ENCODE measurements around the gene CYP8B1.

CYP8B1 gene

DNA sequence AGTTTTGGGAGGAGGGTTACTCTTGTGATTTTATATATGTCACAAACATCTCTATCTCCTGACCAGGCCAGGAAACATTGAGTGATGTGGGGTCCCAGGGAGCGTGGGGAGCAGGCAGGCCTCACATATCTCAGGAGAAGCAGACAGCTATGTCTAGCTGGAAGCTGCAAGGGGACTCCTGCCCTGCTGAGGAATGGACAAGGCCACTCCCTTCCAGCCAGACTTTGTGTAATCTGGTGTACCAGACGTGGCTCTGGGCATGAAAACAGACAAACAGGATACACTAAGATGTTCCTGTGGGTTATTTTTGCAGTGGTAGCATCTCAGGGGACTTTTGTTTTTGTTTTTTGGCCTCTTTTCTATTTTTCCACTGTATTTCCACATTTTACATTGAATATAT is 23.2 kb downstream of the CYP8B1 start:
- no peak for DNase-seq (ENCODE audit: low read depth)

- DNase-seq (ENCODE audit: low read depth), result no peak
Measured at GRCh38 chr3:42851228-42851834, 24.3 kb downstream of the CYP8B1 start.

DNA sequence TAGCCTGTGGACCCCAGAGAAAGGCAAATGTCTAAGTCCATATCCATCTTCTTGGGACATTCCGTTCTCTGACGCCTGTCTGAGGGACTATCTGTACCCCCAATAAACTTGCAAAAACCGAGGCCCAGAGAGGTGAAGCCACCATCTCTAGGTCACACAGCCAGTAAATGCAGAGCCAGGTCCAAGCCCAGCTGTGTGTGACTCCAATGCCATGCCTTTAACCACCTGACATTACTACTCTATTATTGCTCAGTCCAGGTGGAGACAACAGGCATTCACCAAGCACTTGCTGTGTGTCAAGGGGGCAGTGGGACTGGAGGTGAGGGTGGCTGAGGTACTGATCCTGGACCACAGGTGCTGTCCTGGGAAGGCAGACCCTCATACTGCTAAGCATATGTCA is 25.4 kb downstream of the CYP8B1 start:
- no peak for DNase-seq (ENCODE audit: low read depth)

GRCh38 chr3:42849017-42849416 is 26.7 kb downstream of the CYP8B1 start:
- DNase-seq (ENCODE audit: low read depth), result no peak

GRCh38 chr3:42847731-42848130 is 27.9 kb downstream of the CYP8B1 start:
- no peak for DNase-seq (ENCODE audit: low read depth)

DNA sequence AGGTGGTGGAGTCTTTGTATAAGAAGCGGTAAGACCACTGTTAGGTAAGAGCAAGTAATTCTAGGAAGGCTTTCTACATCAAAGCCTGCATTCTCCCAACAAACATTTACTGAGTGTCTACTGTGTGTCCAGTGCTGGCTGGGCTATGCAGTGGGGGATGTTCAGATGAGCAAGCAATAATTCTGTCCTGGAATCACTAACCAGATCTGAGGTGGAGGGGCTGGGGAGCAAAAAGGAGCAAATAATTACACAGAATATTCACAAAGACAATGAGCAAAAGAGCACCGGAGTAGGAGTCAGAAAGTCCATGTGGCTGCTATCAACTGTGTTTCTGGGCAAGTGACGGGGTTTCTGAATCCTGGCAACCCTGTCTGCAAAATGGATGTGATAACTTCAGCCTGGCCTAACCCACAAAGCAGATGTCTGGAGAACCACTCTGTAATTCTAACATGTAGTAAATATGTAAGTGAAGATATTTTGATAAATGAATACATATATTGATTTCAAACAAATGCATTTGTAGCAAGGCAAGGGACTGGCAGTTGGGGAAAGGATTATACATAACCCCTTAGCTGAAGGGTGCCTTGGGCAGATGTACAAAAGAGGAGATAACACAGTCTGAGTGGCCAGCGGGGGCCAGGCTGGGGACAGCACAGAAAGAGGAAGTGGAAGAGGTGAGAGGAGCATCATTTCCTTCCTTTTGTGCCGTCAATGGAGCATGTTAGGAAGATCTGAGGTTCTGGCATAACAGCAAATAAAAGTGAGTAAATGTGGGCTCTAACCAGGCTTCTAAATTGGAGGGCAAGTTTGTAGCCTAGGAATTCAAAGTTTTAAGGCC is 28.8 kb downstream of the CYP8B1 start:
- DNase-seq (ENCODE audit: low read depth), result no peak

GRCh38 chr3:42844815-42845214 is 30.9 kb downstream of the CYP8B1 start:
- no peak for DNase-seq (ENCODE audit: low read depth)

DNA sequence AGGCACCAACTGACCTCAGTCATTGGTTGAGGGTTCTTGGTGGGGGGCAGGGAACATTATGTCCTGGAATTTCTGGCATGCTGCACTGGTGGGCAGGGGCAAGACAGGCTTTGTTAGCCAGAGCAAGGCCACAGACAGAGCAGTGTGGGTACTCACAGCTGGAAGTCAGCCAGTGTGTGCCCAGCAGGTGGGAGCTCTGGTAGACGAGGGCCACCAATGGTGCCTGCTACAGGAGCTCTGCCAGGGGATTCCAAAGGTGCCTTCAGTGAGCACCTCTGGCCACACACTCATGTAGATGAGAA is 31.3 kb downstream of the CYP8B1 start:
- no peak for DNase-seq (ENCODE audit: low read depth)

DNA sequence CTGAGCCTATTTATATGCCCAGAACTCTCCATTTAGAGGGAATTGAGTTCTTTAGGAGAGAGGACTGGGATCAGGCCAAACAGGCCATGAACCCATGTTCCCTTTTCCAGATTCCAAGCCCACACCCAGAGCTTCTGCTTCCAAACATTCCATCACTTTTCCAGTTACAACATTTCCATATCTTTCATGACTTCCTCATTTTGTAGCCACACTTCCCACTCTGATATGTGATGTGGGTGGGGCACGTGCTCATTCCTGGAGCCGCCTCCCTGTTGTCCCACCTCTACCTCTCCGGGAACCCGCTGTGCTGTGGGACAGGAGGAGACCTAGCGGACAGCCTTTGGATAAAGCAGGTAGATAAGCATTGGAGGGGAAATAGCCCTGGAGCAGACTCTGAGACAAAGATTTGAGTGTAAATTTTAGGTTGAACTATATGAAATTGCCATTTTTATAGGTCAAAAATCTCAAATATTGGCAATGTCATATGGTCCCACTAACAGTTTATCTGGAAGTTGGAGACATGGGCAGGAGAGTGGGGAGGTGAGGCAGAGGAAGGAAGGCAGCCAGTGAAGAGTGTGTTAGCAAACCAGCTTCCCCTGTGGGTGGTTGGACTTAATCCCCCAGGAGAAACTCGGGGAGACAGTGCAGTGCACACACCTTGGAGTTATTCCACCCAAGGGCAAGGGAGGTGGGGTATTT is 31.8 kb downstream of the CYP8B1 start:
- no peak for DNase-seq (ENCODE audit: low read depth)

DNA sequence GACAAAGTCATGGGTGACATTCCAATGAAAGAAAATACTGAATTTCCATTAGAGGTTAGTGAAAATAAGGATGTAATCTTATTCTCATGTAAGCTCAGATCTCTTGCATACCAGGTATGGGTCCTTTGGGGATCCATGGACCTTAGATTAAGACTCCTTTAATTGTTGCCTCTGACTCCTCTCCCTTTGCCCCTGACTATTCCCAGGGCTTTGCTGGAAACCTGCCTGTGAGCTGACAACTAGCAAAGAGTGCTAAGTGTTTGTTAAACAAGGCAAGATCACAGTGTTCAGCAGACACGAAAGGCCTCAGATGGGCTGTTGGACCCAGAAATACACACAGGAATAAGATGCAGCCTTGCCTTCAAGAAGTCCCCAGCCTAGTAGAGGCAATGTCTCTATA is 34.3 kb downstream of the CYP8B1 start:
- DNase-seq (ENCODE audit: low read depth), result no peak

- DNase-seq (ENCODE audit: low read depth), result no peak
Measured at GRCh38 chr3:42839616-42840015, 36.1 kb downstream of the CYP8B1 start.

- no peak for DNase-seq (ENCODE audit: low read depth)
Measured at GRCh38 chr3:42838571-42838970, 37.1 kb downstream of the CYP8B1 start.

GRCh38 chr3:42836150-42837123 is 39.2 kb downstream of the CYP8B1 start:
- no peak for DNase-seq (ENCODE audit: low read depth)

DNA sequence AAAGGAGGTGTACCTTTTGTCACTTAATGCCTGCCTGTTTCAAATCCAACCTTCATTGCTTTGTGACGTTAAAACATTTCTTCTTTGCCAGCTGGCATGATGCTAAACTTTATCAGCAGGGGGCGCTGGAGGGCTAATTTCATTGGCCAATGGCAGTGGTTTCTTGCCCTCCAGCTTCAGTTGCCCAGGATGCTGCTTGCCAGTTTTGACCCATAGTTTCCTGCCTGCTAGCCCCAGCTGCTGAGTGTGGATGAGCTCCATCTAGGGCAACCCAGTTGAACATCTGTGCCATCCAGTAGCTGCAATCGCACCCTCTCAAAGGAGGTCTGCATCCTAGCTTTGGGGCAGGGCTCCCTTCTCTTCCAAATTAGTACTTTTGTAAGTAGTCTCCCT is 44.4 kb downstream of the CYP8B1 start:
- DNase-seq (ENCODE audit: low read depth), result no peak

DNA sequence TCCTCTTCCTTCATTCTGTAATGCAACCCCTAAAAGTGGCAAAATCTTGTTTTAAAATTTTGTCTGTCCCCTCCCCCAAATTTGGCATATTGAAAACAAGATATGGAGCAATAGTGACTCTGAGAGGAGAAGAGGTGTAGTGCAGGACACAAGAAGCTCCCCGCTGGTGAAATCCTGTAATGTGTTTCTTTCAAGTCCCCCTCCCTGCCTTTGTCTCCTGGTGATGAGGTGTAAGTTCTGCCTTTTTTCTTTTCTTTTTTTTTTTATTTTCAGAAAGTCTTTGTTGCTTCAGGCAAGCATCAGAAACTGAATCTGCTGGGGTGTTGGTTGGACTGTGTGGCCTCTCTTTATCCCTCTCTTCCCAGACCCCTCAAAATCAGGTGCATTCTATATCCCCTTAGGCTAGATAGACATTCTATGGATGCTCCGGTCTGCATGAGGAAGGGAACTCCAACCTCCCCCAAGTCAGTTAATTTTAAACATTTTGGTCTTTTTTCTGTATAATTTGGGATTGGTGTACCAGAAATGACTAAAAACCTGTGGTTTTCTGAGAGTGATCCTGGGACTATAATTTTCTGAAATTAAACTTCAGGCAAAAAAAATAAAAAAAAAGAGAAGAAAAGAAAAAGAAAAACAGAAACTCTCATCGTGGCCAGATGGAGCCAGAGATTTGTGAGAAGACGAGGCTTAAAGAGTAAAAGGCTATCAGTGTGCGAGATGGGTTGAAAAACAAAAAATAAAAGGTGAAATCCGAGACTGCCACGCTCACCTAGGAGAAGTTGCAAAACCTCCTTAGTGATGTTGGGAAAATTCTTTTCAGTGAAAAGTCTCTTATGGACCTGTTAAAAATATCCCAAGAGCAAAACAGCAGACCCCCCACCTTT is 45.0 kb downstream of the CYP8B1 start:
- DNase-seq (ENCODE audit: low read depth), result no peak

- DNase-seq (ENCODE audit: low read depth), result no peak
Measured at GRCh38 chr3:42829628-42830436, 45.8 kb downstream of the CYP8B1 start.

GRCh38 chr3:42829083-42829627 is 46.5 kb downstream of the CYP8B1 start:
- no peak for DNase-seq (ENCODE audit: low read depth)

- DNase-seq (ENCODE audit: low read depth), result no peak
Measured at GRCh38 chr3:42827654-42828053, 48.0 kb downstream of the CYP8B1 start.

GRCh38 chr3:42827023-42827422 is 48.7 kb downstream of the CYP8B1 start:
- no peak for DNase-seq (ENCODE audit: low read depth)

DNA sequence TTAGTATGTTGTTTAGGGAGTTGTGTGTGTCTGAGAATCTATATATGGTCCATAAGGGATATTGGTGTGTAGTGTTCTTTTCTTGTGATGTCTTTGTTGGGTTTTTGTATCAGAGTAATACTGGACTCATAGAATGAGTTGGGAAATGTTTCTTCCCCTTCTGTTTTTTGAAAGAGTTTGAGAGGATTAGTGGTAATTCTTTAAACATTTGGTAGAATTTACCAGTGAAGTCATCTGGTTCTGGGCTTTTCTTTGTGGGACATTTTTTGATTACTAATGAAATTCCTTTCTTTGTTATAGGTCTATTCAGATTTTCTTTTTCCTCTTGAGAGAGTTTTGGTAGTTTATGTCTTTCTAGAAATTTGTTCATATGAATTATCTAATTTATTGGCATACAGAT is 49.5 kb downstream of the CYP8B1 start:
- no peak for DNase-seq (ENCODE audit: low read depth)
